SW 1271 (cell line): ENCODE measurements around the gene CCDC196.
"Not testable (repeated sequence)": the region's sequence is repeated elsewhere in the genome, so short reads cannot be mapped to it uniquely, and the experiment has no call there.

Source experiments
- DNase-seq, 2 experiments: peaks; one replicate each; lab custom pipeline; 2025; lab: John Stamatoyannopoulos, UW

The CCDC196 gene

DNA sequence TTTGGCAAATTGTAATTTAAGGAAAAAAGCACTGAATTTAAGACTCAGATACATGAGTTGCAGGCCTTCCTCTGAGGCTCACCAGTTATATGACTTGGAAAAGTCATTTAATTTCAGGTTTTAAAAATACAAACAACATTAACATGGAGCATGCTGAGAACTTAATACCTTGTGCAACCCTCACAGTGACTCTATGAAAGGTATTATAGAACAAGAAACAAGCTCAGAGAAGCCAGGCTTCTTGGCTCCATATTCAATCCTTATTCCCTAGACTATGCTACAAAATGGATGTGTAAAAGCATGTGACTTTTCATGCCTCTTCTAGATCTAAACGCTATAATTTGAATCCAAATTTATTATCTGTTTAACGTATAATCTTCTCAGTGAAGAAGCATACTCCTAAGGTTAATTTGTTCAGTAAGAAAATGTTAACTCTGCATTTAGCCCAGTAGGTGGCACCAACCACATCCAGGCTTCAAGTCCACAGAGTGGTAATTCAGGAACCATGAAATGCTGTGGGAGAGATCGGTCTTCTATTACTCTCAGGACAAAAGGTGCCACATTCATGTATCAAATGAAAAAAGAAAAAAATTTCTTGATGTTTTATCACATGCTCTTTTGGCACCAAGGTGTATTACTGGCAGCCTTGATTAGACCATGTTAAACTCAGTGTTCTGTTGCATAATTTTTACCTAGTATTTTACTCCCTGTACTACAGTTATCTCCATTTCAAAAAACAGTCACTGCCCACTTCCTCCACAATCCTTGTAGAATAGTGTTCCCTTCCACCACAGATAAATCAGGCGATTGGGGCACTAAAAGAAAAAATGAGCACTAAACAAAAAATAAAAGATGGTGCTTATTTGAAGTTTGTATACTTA lies 9.3 kb downstream of the CCDC196 start:
- DNase-seq, result peak in 1 of 2 experiments; percentile 62

- DNase-seq, result no peak
Measured at GRCh38 chr14:66496188-66496807, 10.1 kb downstream of the CCDC196 start.

DNA sequence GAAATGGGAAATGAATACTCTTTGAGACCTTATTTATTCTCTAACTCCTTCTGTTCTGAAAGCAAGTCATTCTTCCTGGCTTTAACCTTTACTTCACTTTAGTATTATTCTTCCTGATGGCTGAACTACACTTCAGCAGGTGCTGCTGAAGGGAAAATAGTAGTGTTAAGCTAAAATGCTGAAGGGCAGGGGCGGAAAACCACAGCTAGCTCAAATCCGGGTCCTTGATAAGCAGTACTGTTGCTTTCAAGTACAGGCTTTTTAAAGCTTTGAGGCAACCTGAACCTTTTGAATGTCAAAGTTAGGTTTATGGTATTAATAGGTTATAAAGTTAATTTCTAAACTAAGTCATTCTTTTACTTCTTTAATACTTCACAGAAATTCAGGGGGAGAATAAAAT lies 10.7 kb downstream of the CCDC196 start:
- no peak for DNase-seq

- no peak for DNase-seq
Measured at GRCh38 chr14:66498311-66498710, 12.1 kb downstream of the CCDC196 start.

DNA sequence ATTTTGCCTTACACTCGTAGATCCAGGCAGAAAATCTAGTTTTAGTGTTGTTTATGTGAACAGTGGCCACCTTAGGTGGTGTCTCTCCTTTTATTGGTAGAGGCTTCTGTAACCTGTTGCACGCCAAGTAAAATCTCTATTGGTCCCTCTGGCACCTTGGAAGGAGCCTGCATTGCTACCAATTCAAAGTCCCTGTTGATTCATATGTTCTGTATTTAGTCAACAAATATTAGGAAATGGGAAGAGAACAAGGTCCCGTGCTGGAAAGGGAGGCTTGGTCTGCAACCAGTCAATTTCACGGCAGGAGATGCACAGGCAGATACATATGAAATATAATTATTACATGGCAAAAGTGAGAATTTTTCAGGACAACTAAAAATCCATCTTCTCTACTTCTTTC lies 15.4 kb downstream of the CCDC196 start:
- no peak for DNase-seq

- DNase-seq, result not testable (repeated sequence)
Measured at GRCh38 chr14:66502836-66503235, 16.7 kb downstream of the CCDC196 start.

GRCh38 chr14:66503532-66503931 lies 17.4 kb downstream of the CCDC196 start:
- no peak for DNase-seq

- DNase-seq, result peak; percentile 30 to 79
Measured at GRCh38 chr14:66507181-66507721, 21.1 kb downstream of the CCDC196 start.

DNA sequence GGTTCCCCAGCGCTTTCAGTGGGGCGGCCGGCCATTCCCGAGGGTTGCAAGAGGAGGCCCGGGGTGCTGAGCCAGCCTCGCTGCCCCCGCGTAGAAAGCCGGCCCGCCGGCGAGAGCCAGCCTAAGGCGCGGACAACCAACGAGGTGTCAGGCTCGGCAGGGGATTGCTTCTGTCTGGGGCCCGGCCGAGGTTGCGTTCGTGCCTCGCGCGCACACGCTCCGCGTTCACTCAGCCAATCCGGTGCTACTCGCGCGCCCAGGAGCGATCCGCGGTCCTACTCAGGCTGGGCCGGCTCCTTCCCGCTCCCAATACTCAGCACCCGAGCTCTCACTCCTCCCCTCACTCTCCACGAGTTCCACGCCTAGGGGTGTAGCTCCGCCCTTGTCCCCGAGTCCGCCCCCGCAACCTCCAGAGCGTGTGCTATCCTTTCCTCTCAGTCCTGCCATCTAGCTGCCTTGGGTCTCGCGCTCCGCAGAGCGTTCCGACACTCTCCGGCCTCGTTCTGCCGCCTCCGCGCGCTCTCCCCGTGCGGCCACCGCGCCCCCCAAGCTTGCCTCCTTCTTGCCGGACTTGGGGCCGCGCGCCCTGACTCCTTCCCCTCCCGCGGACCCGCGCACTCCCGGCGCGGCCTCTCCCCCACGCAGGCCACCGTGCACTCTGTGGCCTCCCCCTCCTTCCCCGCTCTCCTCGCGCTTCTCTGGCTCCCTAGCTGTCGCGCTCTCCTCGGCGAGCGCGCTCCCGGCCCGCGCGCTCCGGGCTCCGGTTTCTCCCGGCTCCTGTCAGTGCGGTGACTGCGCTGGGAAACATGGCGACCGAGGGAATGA lies 21.8 kb downstream of the CCDC196 start, which contains the start of gene GPHN:
GPHN (plus strand) TSS at position 426 of the 825 bp plus-strand sequence.
- peak; percentile 96 to 98 for DNase-seq

DNA sequence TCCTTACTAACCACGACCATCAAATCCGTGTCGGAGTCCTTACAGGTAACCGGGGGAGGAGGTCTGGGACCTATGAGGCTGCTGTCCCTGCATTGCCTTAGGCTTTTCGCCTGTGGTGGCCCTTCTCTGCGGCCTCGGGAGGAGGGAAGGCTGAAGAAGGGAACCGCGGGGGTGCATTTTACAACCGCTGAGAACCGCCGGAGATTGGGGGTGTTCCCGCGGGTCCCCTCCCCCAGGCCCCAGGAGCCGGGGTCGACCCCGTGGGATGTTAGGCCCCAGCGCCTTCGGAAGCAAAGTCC lies 22.3 kb downstream of the CCDC196 start:
- no peak for DNase-seq

DNA sequence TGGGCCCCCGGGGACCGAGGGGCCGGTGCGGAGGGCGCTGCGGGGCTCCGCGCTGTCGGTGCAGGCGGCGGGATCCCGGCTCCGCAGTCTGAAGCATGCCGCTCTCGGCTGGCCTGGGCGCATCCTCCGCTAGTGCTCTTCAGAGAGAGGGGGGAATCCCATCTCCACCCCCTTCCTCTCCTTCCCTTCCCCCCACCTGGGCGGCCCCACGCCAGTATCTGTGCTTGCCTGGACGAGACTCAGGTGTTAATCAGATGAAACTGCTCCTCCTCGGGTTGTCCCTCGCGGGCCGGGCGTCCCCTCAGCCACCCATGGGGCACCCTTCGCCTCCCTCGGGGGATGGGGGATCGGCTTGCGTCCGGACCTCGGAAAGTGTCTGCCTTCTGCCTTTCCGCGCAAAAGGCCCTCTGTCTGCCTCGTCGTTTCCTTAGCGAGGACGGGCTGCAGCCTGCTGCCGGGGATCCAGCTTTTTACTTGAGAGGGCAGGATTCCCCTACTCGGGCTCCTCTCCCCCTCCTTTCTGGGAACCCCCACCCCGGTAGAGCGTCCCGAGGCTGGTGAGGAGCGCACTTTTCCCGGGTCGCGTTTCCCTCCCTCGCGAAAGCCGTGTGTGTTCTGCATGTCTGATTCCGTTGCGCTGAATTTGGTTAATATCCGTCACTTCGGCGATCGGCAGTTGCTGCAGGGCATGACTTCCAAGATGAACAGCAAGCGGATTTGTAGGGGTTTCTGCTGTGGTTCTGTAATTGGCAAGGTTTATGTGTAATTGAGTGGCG lies 22.9 kb downstream of the CCDC196 start:
- DNase-seq, result peak in 1 of 2 experiments; percentile 22

DNA sequence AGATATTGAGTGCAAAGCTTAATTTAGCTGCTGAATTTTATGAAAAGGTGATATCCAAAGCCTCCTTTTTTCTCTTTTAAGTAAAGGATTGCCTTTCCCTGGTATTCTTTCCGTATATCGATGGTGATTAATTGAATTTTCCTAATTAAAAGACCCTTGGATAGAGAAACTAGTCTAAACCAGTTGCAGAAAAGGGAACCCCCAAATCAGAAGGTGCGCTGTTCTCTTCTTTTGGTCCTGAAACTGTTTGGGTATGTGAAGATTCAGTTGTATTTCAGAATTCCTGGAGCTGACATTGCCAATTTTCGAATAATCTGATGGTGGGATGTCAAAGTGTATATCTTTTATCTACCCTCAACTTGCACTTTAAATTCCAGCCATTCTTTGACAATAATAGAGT lies 23.7 kb downstream of the CCDC196 start:
- DNase-seq, result no peak

GRCh38 chr14:66511849-66512248 lies 25.7 kb downstream of the CCDC196 start:
- no peak for DNase-seq

- DNase-seq, result no peak
Measured at GRCh38 chr14:66514213-66514612, 28.0 kb downstream of the CCDC196 start.

GRCh38 chr14:66530526-66530925 lies 44.4 kb downstream of the CCDC196 start:
- DNase-seq, result no peak

GRCh38 chr14:66539034-66539433 lies 52.9 kb downstream of the CCDC196 start:
- DNase-seq, result no peak

DNA sequence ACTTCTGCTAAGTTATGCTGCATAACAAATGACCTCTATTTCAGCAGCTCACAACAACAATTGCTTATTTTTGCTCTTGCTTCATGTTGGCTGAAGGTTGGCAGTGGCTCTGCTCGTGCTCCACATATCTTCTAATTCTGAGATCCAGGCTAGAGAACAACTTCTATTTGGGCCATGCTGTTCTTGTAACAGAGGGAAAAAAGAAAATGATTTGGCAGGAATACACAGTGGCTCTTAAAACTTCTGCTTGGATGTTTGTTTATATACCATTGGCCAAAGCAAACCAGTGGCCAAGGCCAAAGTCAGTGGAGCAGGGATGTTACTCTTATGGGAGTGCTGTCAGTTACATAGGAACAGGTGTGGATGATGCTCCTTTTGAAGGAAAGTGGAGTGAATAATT lies 53.9 kb downstream of the CCDC196 start:
- DNase-seq, result no peak

GRCh38 chr14:66541627-66542026 lies 55.5 kb downstream of the CCDC196 start:
- no peak for DNase-seq

GRCh38 chr14:66543996-66544395 lies 57.8 kb downstream of the CCDC196 start:
- no peak for DNase-seq

- not testable (repeated sequence) for DNase-seq
Measured at GRCh38 chr14:66545191-66545590, 59.0 kb downstream of the CCDC196 start.

DNA sequence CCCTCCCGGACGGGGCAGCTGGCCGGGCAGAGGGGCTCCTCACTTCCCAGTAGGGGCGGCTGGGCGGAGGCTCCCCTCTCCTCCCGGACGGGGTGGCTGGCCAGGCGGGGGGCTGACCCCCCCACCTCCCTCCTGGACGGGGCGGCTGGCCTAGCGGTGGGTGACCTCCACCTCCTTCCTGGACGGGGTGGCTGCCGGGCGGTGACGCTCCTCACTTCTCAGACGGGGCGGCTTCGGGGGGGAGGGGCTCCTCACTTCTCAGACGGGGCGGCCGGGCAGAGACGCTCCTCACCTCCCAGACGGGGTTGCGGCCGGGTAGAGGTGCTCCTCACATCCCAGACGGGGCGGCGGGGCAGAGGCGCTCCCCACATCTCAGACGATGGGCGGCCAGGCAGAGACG lies 59.6 kb downstream of the CCDC196 start:
- DNase-seq, result not testable (repeated sequence)
